Measurements from ENCODE around the gene RNU1-1.
"Not testable (repeated sequence)": the region's sequence is repeated elsewhere in the genome, so short reads cannot be mapped to it uniquely, and the experiment has no call there.

The RNU1-1 gene

GRCh38 chr1:16532235-16532991 lies 18.3 kb upstream of the RNU1-1 start:
- H3K4me3 ChIP-seq (ENCODE audit: low read depth, low read length); DNase-seq (ENCODE audit: low read depth): not testable (repeated sequence)

GRCh38 chr1:16528338-16528737 lies 14.3 kb upstream of the RNU1-1 start:
- not testable (repeated sequence) for H3K4me3 ChIP-seq (ENCODE audit: low read depth, low read length); DNase-seq (ENCODE audit: low read depth)

- not testable (repeated sequence) for H3K4me3 ChIP-seq (ENCODE audit: low read depth, low read length); DNase-seq (ENCODE audit: low read depth)
Observed at GRCh38 chr1:16525769-16526168, 11.7 kb upstream of the RNU1-1 start.

GRCh38 chr1:16521679-16522078 lies 7.6 kb upstream of the RNU1-1 start:
- not testable (repeated sequence) for DNase-seq (ENCODE audit: low read depth); H3K4me3 ChIP-seq (ENCODE audit: low read depth, low read length)

- no peak for TF ChIP-seq CTCF (IDR thresholded peaks at IDR 0.05; ENCODE audit: control insufficient read depth, extremely low read depth, insufficient read depth)
- no peak for DNase-seq (ENCODE audit: low read depth)
- no peak overlapping the region for H3K4me3 ChIP-seq (ENCODE audit: low read depth, low read length)
Observed at GRCh38 chr1:16521288-16521583, 7.2 kb upstream of the RNU1-1 start.

GRCh38 chr1:16520435-16521287 lies 6.6 kb upstream of the RNU1-1 start:
- not testable (repeated sequence) for DNase-seq (ENCODE audit: low read depth); H3K4me3 ChIP-seq (ENCODE audit: low read depth, low read length)

- not testable (repeated sequence) for H3K4me3 ChIP-seq (ENCODE audit: low read depth, low read length); DNase-seq (ENCODE audit: low read depth)
Observed at GRCh38 chr1:16519255-16519951, 5.3 kb upstream of the RNU1-1 start.

- H3K4me3 ChIP-seq (ENCODE audit: low read depth, low read length); DNase-seq (ENCODE audit: low read depth): not testable (repeated sequence)
Observed at GRCh38 chr1:16518913-16519254, 4.8 kb upstream of the RNU1-1 start.

- DNase-seq (ENCODE audit: low read depth); H3K4me3 ChIP-seq (ENCODE audit: low read depth, low read length): not testable (repeated sequence)
Observed at GRCh38 chr1:16516694-16517410, 2.8 kb upstream of the RNU1-1 start.

- peak; percentile 79 for DNase-seq (ENCODE audit: low read depth)
- not testable (repeated sequence) for H3K4me3 ChIP-seq (ENCODE audit: low read depth, low read length)
Observed at GRCh38 chr1:16513412-16514106, 526 bp downstream of the RNU1-1 start.

- DNase-seq (ENCODE audit: low read depth); H3K4me3 ChIP-seq (ENCODE audit: low read depth, low read length): not testable (repeated sequence)
Observed at GRCh38 chr1:16512624-16513411, 1.3 kb downstream of the RNU1-1 start.

- DNase-seq (ENCODE audit: low read depth); H3K4me3 ChIP-seq (ENCODE audit: low read depth, low read length): not testable (repeated sequence)
Observed at GRCh38 chr1:16511926-16512325, 2.2 kb downstream of the RNU1-1 start.

- DNase-seq (ENCODE audit: low read depth) = not testable (repeated sequence)
Observed at GRCh38 chr1:16508861-16509445, 5.1 kb downstream of the RNU1-1 start.

GRCh38 chr1:16506364-16507136 lies 7.5 kb downstream of the RNU1-1 start:
- DNase-seq (ENCODE audit: low read depth); H3K4me3 ChIP-seq (ENCODE audit: low read depth, low read length): not testable (repeated sequence)

More at GRCh38 chr1:16508861-16509445, 5.1 kb downstream of the RNU1-1 start:
- H3K4me3 ChIP-seq (ENCODE audit: low read depth, low read length) = not testable (repeated sequence)

GRCh38 chr1:16505870-16506269 lies 8.2 kb downstream of the RNU1-1 start:
- not testable (repeated sequence) for H3K4me3 ChIP-seq (ENCODE audit: low read depth, low read length); DNase-seq (ENCODE audit: low read depth)
